ENCODE measurements around the gene ANXA4.

The ANXA4 gene

GRCh38 chr2:69807821-69808540 lies 66.0 kb downstream of the ANXA4 start:
- H3K4me3 ChIP-seq (ENCODE audit: low read length): no peak overlapping the region
- H3K9me3 ChIP-seq (ENCODE audit: control insufficient read depth, low read length): no peaks in the 10 kb centered on the region
- no peaks in the 10 kb centered on the region for H3K4me1 ChIP-seq (ENCODE audit: control insufficient read depth, insufficient read depth, low read length)
- H3K9ac ChIP-seq (ENCODE audit: low read length): no peak overlapping the region
- H3K36me3 ChIP-seq (ENCODE audit: control insufficient read depth, insufficient read depth, low read length): peaks cover 23% of the 10 kb centered on the region
- no peaks in the 10 kb centered on the region for H3K27me3 ChIP-seq (ENCODE audit: control insufficient read depth, insufficient read depth, low read length)

DNA sequence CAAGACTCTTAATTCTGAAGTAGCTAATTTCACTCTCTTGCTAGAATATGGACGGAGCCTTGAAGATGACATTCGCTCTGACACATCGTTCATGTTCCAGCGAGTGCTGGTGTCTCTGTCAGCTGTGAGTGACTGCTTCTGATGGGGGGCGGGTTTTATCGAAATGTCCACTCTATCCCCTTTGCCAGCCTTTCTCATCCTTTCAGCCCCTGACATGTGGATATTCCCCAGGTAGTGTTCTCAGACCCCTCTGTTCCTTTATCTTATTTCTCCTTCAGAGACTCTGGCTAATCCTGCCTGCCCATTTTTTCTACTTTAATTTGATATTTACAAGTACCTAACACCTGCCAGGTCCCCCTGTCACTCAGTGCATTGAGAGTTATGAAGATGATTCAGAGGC lies 68.6 kb downstream of the ANXA4 start:
- H3K27me3 ChIP-seq (ENCODE audit: control insufficient read depth, insufficient read depth, low read length): no peaks in the 10 kb centered on the region
- H3K4me3 ChIP-seq (ENCODE audit: low read length): no peak overlapping the region
- no peak overlapping the region for H3K9ac ChIP-seq (ENCODE audit: low read length)
- peaks cover 23% of the 10 kb centered on the region for H3K36me3 ChIP-seq (ENCODE audit: control insufficient read depth, insufficient read depth, low read length)
- H3K9me3 ChIP-seq (ENCODE audit: control insufficient read depth, low read length): no peaks in the 10 kb centered on the region
- H3K4me1 ChIP-seq (ENCODE audit: control insufficient read depth, insufficient read depth, low read length): no peaks in the 10 kb centered on the region

- H3K27me3 ChIP-seq (ENCODE audit: control insufficient read depth, insufficient read depth, low read length): no peaks in the 10 kb centered on the region
- no peak overlapping the region for H3K4me3 ChIP-seq (ENCODE audit: low read length)
- H3K4me1 ChIP-seq (ENCODE audit: control insufficient read depth, insufficient read depth, low read length): no peaks in the 10 kb centered on the region
- no peak overlapping the region for H3K9ac ChIP-seq (ENCODE audit: low read length)
- no peaks in the 10 kb centered on the region for H3K9me3 ChIP-seq (ENCODE audit: control insufficient read depth, low read length)
- H3K36me3 ChIP-seq (ENCODE audit: control insufficient read depth, insufficient read depth, low read length): peaks cover 23% of the 10 kb centered on the region
Measured at GRCh38 chr2:69811018-69811417, 69.1 kb downstream of the ANXA4 start.

DNA sequence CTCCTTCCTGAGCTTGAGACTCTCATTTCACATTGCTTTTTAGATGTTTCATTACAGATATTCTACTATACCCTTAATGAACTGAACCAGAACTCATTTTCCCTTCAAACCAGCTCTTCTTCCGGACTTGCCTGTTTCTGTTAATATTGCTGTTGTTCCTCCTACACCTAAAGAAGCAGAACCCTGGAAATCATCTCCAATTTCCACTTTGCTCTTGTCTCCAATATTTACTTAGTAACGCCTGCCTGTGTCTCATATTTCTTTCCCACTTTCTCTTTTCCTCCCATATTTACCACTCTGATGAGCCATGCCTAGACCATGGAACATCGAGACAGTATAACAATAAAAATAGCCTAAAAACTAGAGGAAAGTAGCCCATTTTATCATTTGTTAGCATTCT lies 69.7 kb downstream of the ANXA4 start:
- Histone ChIP-seq H3K9ac (ENCODE audit: low read length) (no peak overlapping the region), H3K4me3 (ENCODE audit: low read length) (no peak overlapping the region), H3K9me3 (ENCODE audit: control insufficient read depth, low read length) (no peaks in the 10 kb centered on the region), H3K36me3 (ENCODE audit: control insufficient read depth, insufficient read depth, low read length) (peaks cover 23% of the 10 kb centered on the region), H3K4me1 (ENCODE audit: control insufficient read depth, insufficient read depth, low read length) (no peaks in the 10 kb centered on the region), H3K27me3 (ENCODE audit: control insufficient read depth, insufficient read depth, low read length) (no peaks in the 10 kb centered on the region)

GRCh38 chr2:69815717-69816116 lies 73.8 kb downstream of the ANXA4 start:
- Histone ChIP-seq H3K9me3 (ENCODE audit: control insufficient read depth, low read length) (no peaks in the 10 kb centered on the region), H3K27me3 (ENCODE audit: control insufficient read depth, insufficient read depth, low read length) (no peaks in the 10 kb centered on the region), H3K9ac (ENCODE audit: low read length) (no peak overlapping the region), H3K4me1 (ENCODE audit: control insufficient read depth, insufficient read depth, low read length) (no peaks in the 10 kb centered on the region), H3K4me3 (ENCODE audit: low read length) (no peak overlapping the region), H3K36me3 (ENCODE audit: control insufficient read depth, insufficient read depth, low read length) (peaks cover 13% of the 10 kb centered on the region)

DNA sequence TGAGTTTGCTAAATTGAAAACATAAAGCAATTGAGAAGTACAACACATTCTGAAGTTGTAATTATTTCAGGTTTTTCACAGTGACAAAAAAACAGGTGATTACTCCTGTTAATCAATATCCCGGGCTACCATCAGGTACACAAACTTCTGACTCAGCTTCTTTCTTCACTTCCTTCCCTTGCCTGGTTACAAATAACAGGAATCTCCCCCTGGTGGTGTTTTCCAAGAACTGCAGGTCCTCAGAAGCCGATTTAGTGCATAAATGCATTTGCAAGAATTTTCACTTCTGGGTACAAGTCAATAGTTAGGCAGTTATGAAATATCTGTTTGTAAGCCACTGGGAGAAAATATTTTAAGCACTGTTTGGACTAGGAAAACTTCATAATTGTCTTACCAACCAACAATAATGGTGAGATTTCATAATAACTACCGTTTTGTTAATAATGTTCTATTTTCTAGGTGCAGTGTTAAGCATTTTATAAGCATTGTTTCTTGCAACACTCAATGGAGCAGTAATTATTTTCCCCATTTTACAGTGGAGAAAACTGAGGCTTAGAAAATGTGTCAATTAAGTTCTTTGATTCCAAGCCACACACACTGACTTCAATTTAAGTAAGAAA lies 75.1 kb downstream of the ANXA4 start:
- Histone ChIP-seq H3K4me1 (ENCODE audit: control insufficient read depth, insufficient read depth, low read length) (no peaks in the 10 kb centered on the region), H3K4me3 (ENCODE audit: low read length) (no peak overlapping the region), H3K36me3 (ENCODE audit: control insufficient read depth, insufficient read depth, low read length) (peaks cover 8% of the 10 kb centered on the region), H3K9ac (ENCODE audit: low read length) (no peak overlapping the region), H3K27me3 (ENCODE audit: control insufficient read depth, insufficient read depth, low read length) (no peaks in the 10 kb centered on the region), H3K9me3 (ENCODE audit: control insufficient read depth, low read length) (no peaks in the 10 kb centered on the region)

DNA sequence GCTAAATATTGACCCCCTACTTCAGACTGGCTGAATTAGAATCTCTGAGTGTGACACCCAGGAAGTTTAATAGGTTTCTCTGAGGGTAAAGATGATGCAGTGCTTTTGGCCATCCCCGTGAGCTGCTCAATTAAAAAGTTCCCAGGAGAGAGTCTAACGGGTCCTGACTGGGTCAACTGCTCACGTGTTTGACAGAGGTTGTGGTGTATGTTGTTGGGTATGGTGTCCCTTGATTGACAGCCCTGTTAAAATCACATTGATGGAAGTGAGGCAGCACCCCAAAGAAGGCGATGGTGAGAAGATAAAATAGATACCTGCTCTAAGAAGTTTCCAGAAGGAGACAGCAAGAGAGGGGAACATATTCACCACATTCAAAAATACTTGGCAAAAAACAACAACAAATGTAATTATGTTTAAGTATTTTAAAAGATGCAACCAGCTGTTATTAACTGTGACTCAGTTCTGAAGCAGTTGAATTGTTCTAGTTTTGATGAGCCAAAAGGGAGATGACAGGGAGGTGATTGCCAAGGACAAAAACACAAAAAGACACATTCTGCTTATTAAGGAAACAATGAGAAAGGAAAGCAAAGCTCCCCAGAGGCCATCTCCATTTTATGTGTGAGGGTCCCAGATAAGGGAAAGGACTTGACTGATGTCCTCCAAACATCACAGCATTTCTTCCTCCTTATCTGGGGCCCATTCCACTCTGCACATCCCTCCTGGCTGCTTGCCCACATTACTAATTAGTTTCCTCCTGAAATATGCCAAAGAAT lies 76.0 kb downstream of the ANXA4 start:
- Histone ChIP-seq H3K27me3 (ENCODE audit: control insufficient read depth, insufficient read depth, low read length) (no peaks in the 10 kb centered on the region), H3K4me3 (ENCODE audit: low read length) (no peak overlapping the region), H3K4me1 (ENCODE audit: control insufficient read depth, insufficient read depth, low read length) (no peaks in the 10 kb centered on the region), H3K9ac (ENCODE audit: low read length) (no peak overlapping the region), H3K9me3 (ENCODE audit: control insufficient read depth, low read length) (no peaks in the 10 kb centered on the region), H3K36me3 (ENCODE audit: control insufficient read depth, insufficient read depth, low read length) (peaks cover 8% of the 10 kb centered on the region)

DNA sequence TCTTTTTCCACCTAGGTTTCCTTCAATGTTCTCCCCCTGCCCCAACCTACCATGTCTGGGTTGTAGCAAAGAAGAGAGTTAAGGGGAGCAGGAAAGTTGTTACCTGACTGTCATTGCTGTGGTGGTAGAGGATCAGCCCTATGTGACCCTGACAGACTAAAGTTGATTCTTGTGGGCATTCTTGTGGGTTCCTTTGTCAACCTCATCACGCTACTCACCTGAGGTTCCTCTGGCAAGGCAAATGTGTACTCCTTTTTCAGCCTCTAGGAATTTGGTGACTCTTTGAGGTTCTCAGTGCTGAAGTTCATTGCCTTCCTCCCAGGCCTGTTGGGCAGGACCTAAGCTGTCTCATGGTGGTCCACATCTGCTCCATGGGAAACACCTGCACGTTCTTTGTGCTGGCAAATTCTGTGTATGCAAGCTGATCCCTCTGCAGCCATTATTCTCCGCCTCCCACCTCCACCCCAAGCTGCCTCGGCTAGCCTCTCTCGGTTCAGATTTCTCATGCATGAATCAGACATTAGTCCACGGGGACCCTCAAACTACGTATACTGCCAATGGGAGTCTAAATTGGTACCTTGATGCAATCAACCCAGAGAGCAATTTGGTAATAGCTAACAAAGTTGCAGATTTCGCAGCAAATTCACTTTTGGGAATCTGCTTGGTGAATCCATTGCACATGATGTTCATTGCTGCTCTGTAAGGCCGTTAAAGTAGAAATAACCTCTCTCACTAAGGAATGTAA lies 86.0 kb downstream of the ANXA4 start:
- Histone ChIP-seq H3K4me3 (ENCODE audit: low read length) (no peak overlapping the region), H3K9ac (ENCODE audit: low read length) (no peak overlapping the region), H3K4me1 (ENCODE audit: control insufficient read depth, insufficient read depth, low read length) (peaks cover 14% of the 10 kb centered on the region), H3K27me3 (ENCODE audit: control insufficient read depth, insufficient read depth, low read length) (no peaks in the 10 kb centered on the region), H3K9me3 (ENCODE audit: control insufficient read depth, low read length) (no peaks in the 10 kb centered on the region), H3K36me3 (ENCODE audit: control insufficient read depth, insufficient read depth, low read length) (no peaks in the 10 kb centered on the region)

GRCh38 chr2:69828938-69829255 lies 87.0 kb downstream of the ANXA4 start:
- Histone ChIP-seq H3K36me3 (ENCODE audit: control insufficient read depth, insufficient read depth, low read length) (no peaks in the 10 kb centered on the region), H3K4me1 (ENCODE audit: control insufficient read depth, insufficient read depth, low read length) (peaks cover 14% of the 10 kb centered on the region), H3K4me3 (ENCODE audit: low read length) (peak overlapping the region; percentile 83), H3K9me3 (ENCODE audit: control insufficient read depth, low read length) (no peaks in the 10 kb centered on the region), H3K9ac (ENCODE audit: low read length) (peak overlapping the region; percentile 92), H3K27me3 (ENCODE audit: control insufficient read depth, insufficient read depth, low read length) (no peaks in the 10 kb centered on the region)

- Histone ChIP-seq H3K27me3 (ENCODE audit: control insufficient read depth, insufficient read depth, low read length) (no peaks in the 10 kb centered on the region), H3K4me1 (ENCODE audit: control insufficient read depth, insufficient read depth, low read length) (peaks cover 14% of the 10 kb centered on the region), H3K9ac (ENCODE audit: low read length) (peak within 1 kb of the TSS; percentile 92), H3K36me3 (ENCODE audit: control insufficient read depth, insufficient read depth, low read length) (no peaks in the 10 kb centered on the region), H3K9me3 (ENCODE audit: control insufficient read depth, low read length) (no peaks in the 10 kb centered on the region), H3K4me3 (ENCODE audit: low read length) (peak within 1 kb of the TSS; percentile 83)
Measured at GRCh38 chr2:69829256-69830044, 87.5 kb downstream of the ANXA4 start, which contains the start of gene GMCL1. Gene GMCL1 (plus strand): TSS chr2:69829660. CDS start chr2:69829893, 233 bp downstream.
